DLD1 (cell line): ENCODE results near the gene SYT1.

ENCODE experiments used
- in situ Hi-C: cut with HindIII; loops from 2 replicates; pipeline ENCODE4 v1.10.0; 2017; ENCODE audit warnings: low sequenced_read_pairs

The SYT1 gene

DNA sequence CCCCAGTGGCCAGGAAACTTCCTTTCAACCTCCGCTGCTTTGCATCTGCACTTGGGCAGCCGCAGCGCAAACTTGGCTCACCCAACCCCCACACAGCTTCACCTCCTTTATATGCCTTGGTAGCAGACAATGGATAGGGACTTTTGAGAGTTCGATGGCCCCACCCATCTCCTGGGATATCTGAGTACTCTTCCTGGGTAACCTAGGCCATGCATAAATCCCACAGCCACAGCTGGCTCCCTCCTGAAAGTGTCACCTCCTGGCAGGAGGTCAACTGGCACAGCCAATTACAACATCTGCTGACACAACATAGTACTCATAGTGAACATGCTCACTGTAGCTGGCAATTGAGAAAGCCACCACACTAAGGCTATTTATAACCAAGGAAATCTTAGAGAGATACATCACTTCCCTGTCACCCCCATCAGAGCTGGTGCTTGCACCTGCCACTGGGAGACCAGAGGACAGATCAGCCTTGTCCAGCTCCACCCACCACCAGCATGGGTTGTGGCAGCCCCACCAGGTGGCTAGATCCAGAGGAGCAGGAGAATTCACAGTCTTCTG lies 410.0 kb downstream of the SYT1 start:
- in situ Hi-C loops = no loop called here

DNA sequence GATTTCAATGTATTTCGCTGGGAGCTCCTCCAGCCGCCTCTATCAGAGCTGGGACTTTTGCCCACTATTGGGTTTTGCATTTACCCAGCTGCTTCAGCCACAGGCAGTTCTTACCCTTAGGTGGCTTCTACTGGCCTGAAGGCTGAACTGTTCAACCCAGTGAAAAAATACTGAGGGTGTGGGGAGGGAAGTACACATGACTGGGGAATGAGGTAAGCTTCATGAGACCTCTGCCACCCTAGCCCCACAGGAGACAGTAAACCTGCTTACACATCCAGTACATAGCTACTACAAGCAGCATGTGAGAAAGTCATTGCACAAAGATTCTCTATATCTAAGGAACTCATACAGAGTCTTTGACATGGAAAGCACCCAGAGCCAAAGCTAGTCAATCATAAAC lies 411.1 kb downstream of the SYT1 start:
- in situ Hi-C loops = no loop called here

DNA sequence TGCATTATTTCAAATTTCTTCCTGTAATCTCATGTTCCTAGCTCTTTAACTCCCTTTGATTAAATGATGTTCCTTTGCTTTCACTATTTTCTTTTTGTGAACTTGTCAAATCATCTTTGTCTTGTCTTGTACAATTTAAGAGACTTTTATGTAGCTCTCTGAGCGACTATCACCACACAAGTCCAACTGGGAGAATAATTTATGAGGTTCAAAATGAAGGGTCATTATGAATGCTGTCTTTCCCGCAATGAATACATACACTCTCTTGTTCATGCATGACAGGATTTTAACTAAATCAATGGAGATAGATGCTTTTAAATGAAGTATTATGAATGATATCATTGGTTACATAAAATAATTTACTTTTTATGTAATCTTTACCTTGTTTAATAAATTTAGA lies 418.8 kb downstream of the SYT1 start:
- in situ Hi-C loops = no loop called here

DNA sequence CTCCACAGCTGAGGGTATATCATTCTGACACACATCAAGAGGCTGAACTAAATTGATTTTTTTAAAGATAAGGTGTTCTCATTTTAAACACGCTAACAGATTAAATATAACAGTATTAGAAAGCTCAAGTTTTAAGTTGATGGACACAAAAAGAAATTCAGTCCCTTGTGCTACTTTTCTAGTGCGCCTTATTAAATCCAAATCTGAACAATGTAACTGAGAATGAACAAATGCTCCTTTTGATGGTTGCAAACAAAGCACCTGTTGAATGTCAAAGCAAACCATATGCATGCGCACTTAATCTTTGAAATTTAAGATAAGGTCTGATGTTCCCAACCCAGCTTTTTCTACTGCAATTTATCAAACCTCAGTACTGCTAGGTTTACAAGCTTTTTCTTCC lies 424.3 kb downstream of the SYT1 start:
- in situ Hi-C loops = no loop called here

DNA sequence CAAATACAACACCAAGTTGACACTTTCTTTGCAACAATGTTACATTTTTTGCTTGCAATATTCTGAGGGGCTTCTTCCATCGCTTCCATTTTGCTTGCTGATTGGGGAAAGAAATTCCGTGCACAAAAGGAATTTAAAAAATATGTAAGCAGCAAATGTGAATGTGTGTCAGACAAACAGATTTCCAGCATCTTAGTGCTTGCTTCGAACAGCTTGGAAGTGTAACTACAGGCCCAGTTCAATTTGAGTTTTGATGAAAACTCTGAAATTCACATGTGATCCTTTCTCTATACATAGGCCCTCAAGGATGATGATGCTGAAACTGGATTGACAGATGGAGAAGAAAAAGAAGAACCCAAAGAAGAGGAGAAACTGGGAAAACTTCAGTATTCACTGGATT lies 427.1 kb downstream of the SYT1 start:
- in situ Hi-C loops = no loop called here

DNA sequence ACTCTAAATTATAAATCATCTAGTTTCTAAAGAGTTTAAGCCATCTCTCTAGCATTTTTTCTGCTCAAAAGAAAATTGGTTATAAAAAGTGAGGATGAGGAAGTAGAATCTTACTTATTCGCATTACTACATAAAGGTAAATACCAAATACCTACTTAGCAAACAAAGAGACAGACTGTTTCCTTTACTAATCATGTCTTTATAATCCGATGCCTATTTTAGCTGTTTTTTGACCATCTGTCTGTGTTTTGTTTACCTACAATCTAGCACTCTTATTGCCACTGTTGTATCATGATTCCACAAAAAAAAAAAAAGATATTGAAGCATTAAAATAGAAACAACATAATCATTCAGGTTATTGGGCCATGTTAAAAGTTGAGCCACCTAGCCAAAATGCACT lies 430.0 kb downstream of the SYT1 start:
- in situ Hi-C loops = no loop called here

DNA sequence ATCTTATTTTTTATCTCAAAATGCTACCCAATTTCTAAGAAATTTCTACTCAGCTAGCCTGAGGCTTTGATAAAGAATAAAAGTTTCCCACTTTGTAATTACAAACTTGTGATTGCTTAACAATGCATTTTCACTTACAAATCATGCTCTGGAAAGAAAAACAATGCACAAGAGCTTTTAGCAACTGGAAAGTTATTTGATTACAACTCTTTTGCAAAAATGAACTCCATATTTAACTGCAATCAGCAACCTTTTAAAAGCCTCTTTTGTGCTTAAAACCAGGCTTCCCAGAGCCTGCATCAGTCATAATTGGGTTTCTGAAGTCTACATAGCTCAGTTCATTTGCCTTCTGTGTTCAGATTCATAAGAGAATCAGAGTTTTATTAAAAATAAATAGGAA lies 431.0 kb downstream of the SYT1 start:
- in situ Hi-C loops = no loop called here

DNA sequence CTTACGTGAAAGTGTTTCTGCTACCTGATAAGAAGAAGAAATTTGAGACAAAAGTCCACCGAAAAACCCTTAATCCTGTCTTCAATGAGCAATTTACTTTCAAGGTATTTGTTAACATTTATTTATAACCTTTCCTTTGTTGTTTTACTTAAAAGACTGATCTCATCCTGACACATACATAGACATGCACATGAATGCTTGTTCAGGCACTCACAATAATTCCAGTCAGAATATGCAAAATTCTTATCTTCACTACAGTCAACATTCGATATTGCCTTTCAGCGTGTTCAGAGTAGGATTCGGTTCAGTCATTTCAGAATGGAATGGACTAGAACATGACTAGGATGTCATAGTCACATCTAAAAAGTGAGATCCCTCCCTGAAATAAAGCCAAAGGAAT lies 431.6 kb downstream of the SYT1 start:
- in situ Hi-C loops = no loop called here

DNA sequence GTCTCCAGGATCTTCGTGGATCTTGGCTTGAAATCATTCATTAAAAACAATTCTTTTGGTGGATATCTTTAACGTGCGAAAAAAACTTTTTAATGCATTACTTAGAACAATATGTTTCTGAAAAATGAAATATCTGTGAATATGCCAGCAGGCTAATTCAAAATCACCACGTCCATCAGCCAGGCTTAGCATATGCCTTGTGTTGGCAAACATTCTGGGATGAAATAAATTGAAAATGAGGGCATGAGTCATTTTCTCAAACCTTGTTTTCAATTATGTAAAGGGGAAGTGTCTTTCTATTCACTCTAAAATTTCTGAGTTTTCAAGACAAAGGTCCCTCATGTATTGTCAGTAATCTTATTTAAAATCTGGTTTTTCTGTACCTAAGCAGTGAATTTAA lies 432.3 kb downstream of the SYT1 start:
- in situ Hi-C loops = no loop called here

DNA sequence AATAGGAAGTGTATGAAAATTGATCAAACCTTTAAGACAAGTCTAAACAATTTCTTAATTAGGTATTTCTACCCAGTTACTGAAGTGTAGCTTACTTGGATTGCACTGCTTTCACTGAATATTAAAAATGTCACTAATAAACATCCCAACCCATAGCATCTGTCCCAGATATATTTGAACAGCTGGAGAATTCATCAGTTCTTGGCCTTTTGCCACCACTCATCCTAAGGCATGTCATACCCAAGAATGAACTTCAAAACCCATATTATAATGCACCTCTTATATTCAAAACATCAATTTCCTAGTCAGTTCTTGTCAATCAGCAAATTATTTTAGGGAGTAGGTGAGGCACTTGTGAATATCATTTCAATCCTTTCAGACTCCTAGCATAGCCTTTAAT lies 433.9 kb downstream of the SYT1 start:
- in situ Hi-C loops = no loop called here

DNA sequence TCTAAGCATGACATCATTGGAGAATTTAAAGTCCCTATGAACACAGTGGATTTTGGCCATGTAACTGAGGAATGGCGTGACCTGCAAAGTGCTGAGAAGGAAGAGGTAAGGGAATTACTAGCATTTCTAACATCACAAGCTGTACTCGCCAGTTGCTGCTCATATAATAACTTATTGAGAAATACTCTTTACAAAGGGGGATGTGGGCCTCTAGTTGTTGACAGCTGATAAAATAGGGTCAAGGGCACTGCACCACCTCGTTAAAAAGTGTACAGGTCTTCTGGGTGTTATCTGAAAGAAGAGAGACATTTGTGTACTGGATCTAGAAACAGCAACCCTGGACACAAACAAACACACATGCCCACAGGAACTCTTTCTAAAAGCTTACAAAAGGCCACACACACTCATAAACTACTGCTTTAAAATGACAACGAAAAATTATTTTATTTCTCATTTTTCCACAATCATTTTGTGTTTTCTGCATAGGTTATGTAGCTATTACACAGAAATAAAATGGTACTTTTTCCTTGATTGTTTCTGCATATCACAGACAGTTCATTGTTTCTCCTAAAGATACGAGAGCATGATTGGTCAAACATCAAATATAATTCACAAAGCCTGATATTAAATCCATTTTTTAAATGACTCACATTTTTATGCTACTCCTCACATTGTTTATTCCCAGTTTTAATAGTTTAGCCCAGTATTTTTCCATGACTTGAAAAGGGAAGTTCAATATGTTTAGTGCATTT lies 435.0 kb downstream of the SYT1 start:
- in situ Hi-C loops = no loop called here

DNA sequence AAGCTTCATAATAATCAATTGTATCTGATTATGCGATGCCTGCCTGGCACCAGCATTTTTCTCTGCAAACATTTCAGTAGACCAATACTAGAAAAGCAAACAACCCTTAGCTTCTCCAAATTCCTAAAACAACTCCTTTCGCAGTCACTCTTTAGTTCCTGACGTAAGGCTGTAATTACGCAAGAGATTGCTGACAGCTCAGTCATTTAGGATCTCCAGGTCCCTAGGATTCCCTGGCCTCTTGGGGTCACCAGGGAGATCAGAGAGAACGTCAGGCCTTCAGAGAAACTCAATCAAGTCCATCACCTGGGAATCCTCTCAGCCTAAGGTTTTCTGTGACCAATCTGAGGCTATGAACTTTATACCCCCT lies 435.6 kb downstream of the SYT1 start:
- in situ Hi-C loops = no loop called here

DNA sequence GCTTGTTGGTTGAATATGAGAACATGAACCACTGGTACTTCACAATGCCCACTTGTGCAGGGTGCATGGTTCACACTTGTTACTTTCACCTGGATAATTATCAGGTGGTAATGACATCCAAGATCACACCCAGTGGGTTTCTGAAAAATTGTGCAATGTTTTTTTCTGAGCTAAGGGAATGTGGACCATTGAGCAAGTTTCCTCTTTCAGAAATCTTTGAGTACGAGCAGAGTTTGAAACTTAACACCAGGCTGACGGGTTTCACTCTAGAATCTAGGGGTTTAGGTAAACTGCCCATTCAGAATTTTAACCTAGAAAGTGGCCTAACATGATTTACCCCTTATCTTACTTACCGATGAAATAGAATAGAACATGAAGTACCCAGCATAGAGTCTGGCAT lies 436.6 kb downstream of the SYT1 start:
- in situ Hi-C loops = no loop called here

DNA sequence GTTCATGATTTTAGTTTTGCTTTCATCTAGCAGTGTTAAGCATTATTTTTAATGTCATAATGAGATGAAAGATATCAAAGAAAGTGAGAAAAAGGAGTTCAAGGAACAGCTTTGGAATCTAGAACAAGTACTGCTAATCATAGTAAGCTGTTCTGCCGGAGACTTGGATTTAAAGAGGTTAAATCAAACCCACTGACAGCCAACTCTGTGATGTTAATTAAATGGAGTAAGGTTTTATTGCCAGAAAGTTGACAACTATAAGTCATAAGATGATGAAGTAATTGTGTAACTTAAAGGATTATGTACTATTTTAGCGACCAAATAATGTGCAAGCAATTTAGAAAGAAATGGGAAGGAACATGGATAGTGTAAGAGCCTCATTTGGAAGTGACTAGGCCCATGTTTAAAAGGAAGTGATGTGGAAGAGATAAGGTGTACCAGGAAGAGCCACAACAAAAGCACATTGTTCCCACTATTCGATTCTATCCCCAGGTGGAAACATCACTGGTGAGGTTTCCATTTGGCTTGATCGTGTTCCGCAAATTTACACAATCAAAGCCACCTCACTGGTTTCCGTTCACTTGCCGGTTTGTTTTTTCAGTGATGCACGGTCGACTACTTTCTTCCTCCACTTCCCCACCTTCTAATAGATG lies 437.7 kb downstream of the SYT1 start:
- in situ Hi-C loops = no loop called here

DNA sequence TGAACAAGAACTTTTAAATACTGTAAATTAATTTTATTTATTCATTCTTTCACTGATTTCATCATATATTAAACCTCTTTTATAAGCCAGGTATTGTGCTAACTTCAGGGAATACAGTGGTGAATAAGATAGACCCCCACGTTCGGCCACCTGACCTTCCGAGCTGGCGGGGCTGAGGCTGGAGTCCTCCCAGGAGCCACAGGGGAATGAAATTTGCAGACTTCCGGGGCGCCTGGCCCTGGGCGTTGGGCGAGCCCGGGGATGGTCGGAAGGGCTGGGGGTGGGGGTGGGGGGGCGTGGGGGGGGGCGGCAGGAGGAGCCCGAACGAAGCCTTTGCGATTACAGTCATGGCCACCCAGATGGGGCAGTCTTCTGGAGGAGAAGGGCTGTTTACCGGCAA lies 442.8 kb downstream of the SYT1 start:
- in situ Hi-C loops = no loop called here

DNA sequence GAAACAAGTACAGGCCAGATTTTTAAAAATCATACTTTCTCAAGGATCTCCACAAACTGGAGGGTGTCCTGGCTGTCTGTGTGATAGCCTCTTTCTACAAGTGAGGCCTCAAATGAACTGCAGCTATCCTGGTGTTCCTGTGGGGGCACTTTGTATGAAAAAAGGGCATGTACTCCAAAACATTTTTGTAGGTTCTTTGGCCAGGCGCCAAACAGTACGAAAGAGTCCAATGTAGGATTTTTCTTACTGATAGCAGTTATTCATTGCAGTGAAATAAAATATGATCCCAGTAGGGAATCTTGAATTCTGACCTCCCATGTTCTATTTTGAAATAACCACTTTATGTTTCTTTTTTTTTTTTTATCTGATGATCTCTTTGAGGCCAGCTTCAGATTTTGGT lies 444.5 kb downstream of the SYT1 start:
- in situ Hi-C loops = no loop called here

DNA sequence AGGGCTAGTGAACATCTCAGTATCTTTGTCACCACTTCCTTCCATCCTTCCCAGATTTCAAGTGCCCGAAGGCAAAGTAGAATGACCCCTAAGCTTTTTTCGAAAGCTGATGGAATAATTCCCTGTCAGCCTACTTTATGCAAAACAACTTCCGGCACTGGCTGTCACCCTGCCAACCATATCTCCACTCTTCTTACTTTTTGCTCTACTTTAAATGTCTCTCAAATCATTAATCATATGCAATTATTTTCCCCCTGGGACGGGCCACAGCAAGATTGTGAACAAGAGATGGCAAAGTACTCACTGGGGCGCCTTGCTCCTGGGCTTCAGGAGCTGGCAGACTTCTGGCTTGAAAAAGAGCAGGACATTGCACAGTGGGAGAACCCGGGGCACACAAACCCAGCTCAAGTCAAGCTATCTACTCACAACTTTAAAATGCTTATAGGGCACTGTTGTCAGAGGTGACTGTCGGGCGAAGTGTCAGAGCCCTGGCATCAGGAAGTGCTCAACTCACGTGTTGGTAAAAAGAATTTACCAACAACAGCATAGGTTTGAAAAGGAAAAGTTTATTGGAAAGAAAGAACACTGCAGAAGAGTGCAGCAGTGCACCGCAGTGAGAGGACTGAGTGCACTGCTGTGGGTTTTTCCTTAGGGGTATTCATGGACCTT lies 452.7 kb downstream of the SYT1 start:
- in situ Hi-C loops = no loop called here

DNA sequence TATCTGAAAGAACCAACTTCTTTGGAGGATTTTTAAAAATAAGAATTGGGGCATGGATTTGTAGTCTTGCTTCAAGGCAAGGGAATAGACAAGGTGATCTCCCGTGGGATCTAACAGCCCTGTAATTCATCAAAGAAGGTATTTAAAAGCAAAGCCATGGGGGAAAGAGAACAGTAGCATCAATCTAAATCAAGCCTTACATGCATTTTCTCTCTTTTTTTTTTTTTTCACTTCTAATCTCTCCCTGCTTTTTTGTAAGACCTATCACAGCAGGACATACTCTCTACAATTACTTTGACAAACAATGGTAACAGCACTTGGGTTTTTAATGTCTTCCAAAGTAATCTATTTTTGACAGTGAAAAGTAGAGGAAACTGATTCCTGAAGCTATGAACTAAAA lies 458.3 kb downstream of the SYT1 start:
- in situ Hi-C loops = no loop called here

DNA sequence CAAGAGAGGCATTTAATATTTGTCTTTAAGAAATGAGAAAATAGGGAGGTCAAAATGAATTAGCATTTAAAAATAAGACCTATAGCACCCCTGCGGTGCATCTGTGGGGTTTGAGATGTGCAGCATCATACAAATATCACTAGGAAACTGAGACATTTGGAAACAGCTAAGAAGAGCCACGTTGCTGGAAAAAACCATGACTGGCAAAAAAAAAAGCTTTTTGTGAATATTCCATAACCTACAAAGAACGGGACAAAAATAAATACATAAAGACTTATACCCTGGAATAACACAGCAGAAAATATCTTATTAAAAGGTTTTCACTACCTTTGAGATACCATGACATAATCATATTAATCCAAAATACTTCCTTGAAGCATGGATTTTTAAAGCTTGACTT lies 460.0 kb downstream of the SYT1 start:
- in situ Hi-C loops = no loop called here

DNA sequence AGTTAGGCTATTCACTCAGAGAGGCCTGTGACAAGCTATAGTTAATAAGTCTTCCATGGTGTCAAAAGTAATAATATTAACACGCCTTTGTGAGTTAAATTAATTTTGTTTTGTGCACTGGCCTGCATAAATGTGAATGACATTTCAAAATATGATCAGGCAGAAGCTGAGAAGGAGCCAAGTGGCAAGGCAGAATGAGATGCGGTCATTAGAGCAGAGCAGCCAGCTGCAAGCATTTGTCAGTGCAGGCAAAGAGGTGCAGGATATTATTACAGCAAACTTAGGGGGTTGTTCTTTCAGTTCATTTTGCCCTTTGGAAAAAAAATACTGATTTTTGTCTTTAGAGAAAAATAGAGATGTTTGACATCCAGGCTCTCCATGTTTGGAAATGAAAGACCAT lies 461.6 kb downstream of the SYT1 start:
- in situ Hi-C loops = no loop called here

DNA sequence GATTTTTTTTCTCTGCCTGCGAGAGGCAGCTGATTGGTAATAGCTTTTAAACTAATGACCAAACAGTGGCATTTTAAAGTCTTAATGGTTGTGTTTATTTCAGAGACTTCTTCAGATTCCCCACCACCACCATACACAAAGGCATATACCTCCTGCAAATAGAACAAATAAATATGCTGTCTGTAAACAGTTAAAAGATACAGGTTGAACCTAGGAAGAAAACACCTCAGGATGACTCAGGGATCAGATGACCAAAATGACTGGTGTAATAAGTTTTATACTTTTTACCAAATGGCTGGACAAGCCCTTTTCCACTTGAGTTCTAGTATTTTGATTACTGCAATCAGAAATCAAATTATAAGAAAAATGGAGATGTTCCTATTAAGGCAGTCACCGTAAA lies 462.1 kb downstream of the SYT1 start:
- in situ Hi-C loops = no loop called here

DNA sequence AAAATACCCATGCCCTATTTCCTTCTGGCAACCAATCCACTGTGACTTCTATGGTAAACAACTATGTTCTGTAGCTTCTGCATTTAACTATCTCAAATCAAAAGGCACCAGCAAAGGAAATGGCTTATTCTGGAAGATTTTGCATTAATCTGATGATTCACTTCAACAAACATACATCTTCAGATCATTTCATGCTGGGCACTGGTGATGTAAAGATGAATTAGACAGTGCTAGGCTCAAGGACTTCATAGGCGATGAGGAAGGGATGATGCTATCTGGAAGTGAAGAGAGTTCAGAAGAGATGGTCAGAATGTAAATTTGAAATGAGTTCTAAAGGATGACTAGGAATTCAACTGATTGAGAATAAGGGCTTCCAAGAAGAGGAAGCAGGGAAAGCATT lies 462.9 kb downstream of the SYT1 start:
- in situ Hi-C loops = no loop called here
